HEK293 (cell line): Measurements from ENCODE around the gene AMBRA1.

ENCODE experiments used
- YY1 ChIP-seq: fragments of 450-650 bp; formaldehyde crosslinking; IDR thresholded peaks from 2 replicates; pipeline ENCODE4 v1.5.1; 2018; ENCODE audit warnings: missing biosample characterization, missing genetic modification characterization
- ZNF239 ChIP-seq: fragments of 450-650 bp; formaldehyde crosslinking; IDR thresholded peaks from 2 replicates; pipeline ENCODE4 v1.5.1; 2016; ENCODE audit warnings: missing biosample characterization, missing genetic modification characterization
- TF ChIP-seq, protein P1 (sequence below): fragments of 450-650 bp; formaldehyde crosslinking; IDR thresholded peaks from 2 replicates; pipeline ENCODE4 v1.5.1; 2016; ENCODE audit warnings: missing biosample characterization, missing genetic modification characterization

DNA sequence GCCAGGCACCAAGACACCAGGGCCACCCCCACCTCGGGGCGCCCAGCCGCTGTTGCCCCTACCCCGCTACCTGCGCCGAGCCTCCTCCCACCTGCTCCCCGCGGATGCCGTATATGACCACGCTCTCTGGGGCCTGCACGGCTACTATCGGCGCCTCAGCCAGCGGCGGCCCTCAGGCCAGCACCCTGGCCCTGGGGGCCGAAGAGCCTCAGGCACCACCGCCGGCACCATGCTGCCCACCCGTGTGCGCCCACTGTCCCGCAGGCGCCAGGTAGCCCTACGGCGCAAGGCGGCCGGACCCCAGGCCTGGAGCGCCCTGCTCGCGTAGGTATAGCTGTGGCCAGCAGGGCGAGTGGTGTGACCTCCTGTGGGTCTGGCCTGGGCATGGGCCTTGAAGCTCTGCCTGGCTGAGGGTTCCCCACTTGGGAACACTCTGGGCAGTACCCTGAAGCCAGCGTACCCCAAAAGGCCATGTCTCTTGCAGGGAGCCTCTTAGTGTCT is 227.1 kb downstream of the AMBRA1 start:
- TF ChIP-seq YY1 (no peak), ZNF239 (no peak)
- TF ChIP-seq, protein P1, sequence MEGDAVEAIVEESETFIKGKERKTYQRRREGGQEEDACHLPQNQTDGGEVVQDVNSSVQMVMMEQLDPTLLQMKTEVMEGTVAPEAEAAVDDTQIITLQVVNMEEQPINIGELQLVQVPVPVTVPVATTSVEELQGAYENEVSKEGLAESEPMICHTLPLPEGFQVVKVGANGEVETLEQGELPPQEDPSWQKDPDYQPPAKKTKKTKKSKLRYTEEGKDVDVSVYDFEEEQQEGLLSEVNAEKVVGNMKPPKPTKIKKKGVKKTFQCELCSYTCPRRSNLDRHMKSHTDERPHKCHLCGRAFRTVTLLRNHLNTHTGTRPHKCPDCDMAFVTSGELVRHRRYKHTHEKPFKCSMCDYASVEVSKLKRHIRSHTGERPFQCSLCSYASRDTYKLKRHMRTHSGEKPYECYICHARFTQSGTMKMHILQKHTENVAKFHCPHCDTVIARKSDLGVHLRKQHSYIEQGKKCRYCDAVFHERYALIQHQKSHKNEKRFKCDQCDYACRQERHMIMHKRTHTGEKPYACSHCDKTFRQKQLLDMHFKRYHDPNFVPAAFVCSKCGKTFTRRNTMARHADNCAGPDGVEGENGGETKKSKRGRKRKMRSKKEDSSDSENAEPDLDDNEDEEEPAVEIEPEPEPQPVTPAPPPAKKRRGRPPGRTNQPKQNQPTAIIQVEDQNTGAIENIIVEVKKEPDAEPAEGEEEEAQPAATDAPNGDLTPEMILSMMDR = no peak
